Activated CD4-positive, CD25-positive, alpha-beta regulatory T cell (primary cell): Measurements from ENCODE around the gene GCNA.
"Not testable (repeated sequence)": the region's sequence is repeated elsewhere in the genome, so short reads cannot be mapped to it uniquely, and the experiment has no call there.

Experiments used
- DNase-seq, 4 experiments: peaks; one replicate each; lab custom pipeline; 2025; lab: John Stamatoyannopoulos, UW

Gene GCNA

GRCh38 chrX:71559773-71560172 is 18.5 kb upstream of the GCNA start:
- DNase-seq: not testable (repeated sequence)

- no peak for DNase-seq
Measured at GRCh38 chrX:71563921-71564320, 14.3 kb upstream of the GCNA start.

GRCh38 chrX:71565474-71566041 is 12.7 kb upstream of the GCNA start:
- no peak for DNase-seq

GRCh38 chrX:71571390-71571789 is 6.8 kb upstream of the GCNA start:
- not testable (repeated sequence) for DNase-seq

- no peak for DNase-seq
Measured at GRCh38 chrX:71573590-71573989, 4.6 kb upstream of the GCNA start.

- no peak for DNase-seq
Measured at GRCh38 chrX:71577682-71578081, 555 bp upstream of the GCNA start.

GRCh38 chrX:71579136-71579989 is 1.1 kb downstream of the GCNA start:
- no peak for DNase-seq

- DNase-seq: no peak
Measured at GRCh38 chrX:71579990-71580380, 1.7 kb downstream of the GCNA start.

- no peak for DNase-seq
Measured at GRCh38 chrX:71581210-71581609, 3.0 kb downstream of the GCNA start.

- no peak for DNase-seq
Measured at GRCh38 chrX:71586929-71587328, 8.7 kb downstream of the GCNA start.

- DNase-seq: not testable (repeated sequence)
Measured at GRCh38 chrX:71593210-71593609, 15.0 kb downstream of the GCNA start.

GRCh38 chrX:71599965-71600364 is 21.7 kb downstream of the GCNA start:
- no peak for DNase-seq

- no peak for DNase-seq
Measured at GRCh38 chrX:71603618-71604017, 25.4 kb downstream of the GCNA start.

GRCh38 chrX:71604141-71604540 is 25.9 kb downstream of the GCNA start:
- no peak for DNase-seq

- no peak for DNase-seq
Measured at GRCh38 chrX:71604796-71605568, 26.7 kb downstream of the GCNA start.

- DNase-seq: no peak
Measured at GRCh38 chrX:71606536-71607216, 28.4 kb downstream of the GCNA start.

GRCh38 chrX:71607488-71607887 is 29.3 kb downstream of the GCNA start:
- no peak for DNase-seq

- DNase-seq: no peak
Measured at GRCh38 chrX:71609095-71609750, 31.0 kb downstream of the GCNA start.

- not testable (repeated sequence) for DNase-seq
Measured at GRCh38 chrX:71611736-71612135, 33.5 kb downstream of the GCNA start.

- DNase-seq: no peak
Measured at GRCh38 chrX:71612256-71612655, 34.0 kb downstream of the GCNA start.

- no peak for DNase-seq
Measured at GRCh38 chrX:71615056-71615455, 36.8 kb downstream of the GCNA start.

GRCh38 chrX:71615954-71616353 is 37.7 kb downstream of the GCNA start:
- DNase-seq: no peak
